ENCODE results near the gene CNN1. TPM values are rescaled to one million over a fixed set of nuclear protein-coding genes. Genes with fewer than 3 reads are reported as not detected.
A peak's percentile ranks its signal among the peaks of the same experiment; 100 is the strongest.

The CNN1 gene
- total RNA-seq, 1 donor = 9.8 TPM

GRCh38 chr19:11574689-11575088, 36.0 kb downstream of the CNN1 start:
- TF ChIP-seq CTCF (IDR thresholded peaks at IDR 0.05; ENCODE audit: extremely low read depth, low read depth, low read length) = no peak
- H3K4me2 ChIP-seq (ENCODE audit: insufficient read depth, low read length) = no peak overlapping the region
- H4K20me1 ChIP-seq (ENCODE audit: insufficient read depth, low read length) = no peaks in the 10 kb centered on the region
- peaks cover 12% of the 10 kb centered on the region for H3K27me3 ChIP-seq (ENCODE audit: insufficient read depth, low read length)
- no peak overlapping the region for H3K27ac ChIP-seq (ENCODE audit: low read depth, low read length)
- no peaks in the 10 kb centered on the region for H3K9me3 ChIP-seq (ENCODE audit: low read depth, low read length)
- no peaks in the 10 kb centered on the region for H3K36me3 ChIP-seq (ENCODE audit: insufficient read depth, low read length)
- H3K4me1 ChIP-seq (ENCODE audit: insufficient read depth, low read length) = no peaks in the 10 kb centered on the region
- H3K4me3 ChIP-seq (ENCODE audit: insufficient read depth, low read length) = no peak overlapping the region
- no peak overlapping the region for H2AFZ ChIP-seq (ENCODE audit: low read length)
- H3K79me2 ChIP-seq (ENCODE audit: insufficient read depth, low read length) = no peaks in the 10 kb centered on the region
- peak; percentile 38 for DNase-seq (ENCODE audit: insufficient read length, low spot score, missing footprints)

- Histone ChIP-seq H3K27me3 (ENCODE audit: insufficient read depth, low read length) (peaks cover 12% of the 10 kb centered on the region), H3K4me2 (ENCODE audit: insufficient read depth, low read length) (no peak overlapping the region), H4K20me1 (ENCODE audit: insufficient read depth, low read length) (no peaks in the 10 kb centered on the region), H3K4me1 (ENCODE audit: insufficient read depth, low read length) (peaks cover 3% of the 10 kb centered on the region), H3K36me3 (ENCODE audit: insufficient read depth, low read length) (no peaks in the 10 kb centered on the region), H3K79me2 (ENCODE audit: insufficient read depth, low read length) (no peaks in the 10 kb centered on the region), H3K27ac (ENCODE audit: low read depth, low read length) (no peak overlapping the region), H3K9me3 (ENCODE audit: low read depth, low read length) (no peaks in the 10 kb centered on the region), H3K4me3 (ENCODE audit: insufficient read depth, low read length) (no peak overlapping the region), H2AFZ (ENCODE audit: low read length) (no peak overlapping the region)
- TF ChIP-seq CTCF (IDR thresholded peaks at IDR 0.05; ENCODE audit: extremely low read depth, low read depth, low read length) = no peak
- peak; percentile 18 for DNase-seq (ENCODE audit: insufficient read length, low spot score, missing footprints)
Observed at GRCh38 chr19:11576227-11576626, 37.6 kb downstream of the CNN1 start.

GRCh38 chr19:11577451-11578257, 39.0 kb downstream of the CNN1 start, which contains the start of gene ACP5:
Gene ACP5, minus strand, starts transcription at chr19:11577645. Its CDS starts 328 bp downstream, at chr19:11577317.
- no peaks in the 10 kb centered on the region for H3K9me3 ChIP-seq (ENCODE audit: low read depth, low read length)
- no peaks in the 10 kb centered on the region for H3K36me3 ChIP-seq (ENCODE audit: insufficient read depth, low read length)
- peaks cover 9% of the 10 kb centered on the region for H3K4me1 ChIP-seq (ENCODE audit: insufficient read depth, low read length)
- peaks cover 12% of the 10 kb centered on the region for H3K27me3 ChIP-seq (ENCODE audit: insufficient read depth, low read length)
- H4K20me1 ChIP-seq (ENCODE audit: insufficient read depth, low read length) = no peaks in the 10 kb centered on the region
- peak; percentile 74 for DNase-seq (ENCODE audit: insufficient read length, low spot score, missing footprints)
- no peak within 1 kb of the TSS for H3K27ac ChIP-seq (ENCODE audit: low read depth, low read length)
- H2AFZ ChIP-seq (ENCODE audit: low read length) = peak within 1 kb of the TSS; percentile 68
- TF ChIP-seq CTCF (IDR thresholded peaks at IDR 0.05; ENCODE audit: extremely low read depth, low read depth, low read length) = no peak
- no peaks in the 10 kb centered on the region for H3K79me2 ChIP-seq (ENCODE audit: insufficient read depth, low read length)
- peak within 1 kb of the TSS; percentile 48 for H3K4me2 ChIP-seq (ENCODE audit: insufficient read depth, low read length)
- H3K4me3 ChIP-seq (ENCODE audit: insufficient read depth, low read length) = peak within 1 kb of the TSS; percentile 39
